CD4-positive, CD25-positive, alpha-beta regulatory T cell (primary cell): ENCODE data around the gene AEBP1. TPM values are rescaled to one million over a fixed set of nuclear protein-coding genes. Genes with fewer than 3 reads are reported as not detected.

ENCODE experiments used
- ATAC-seq, 2 donors: fragments of 150-1000 bp; cut with Tn5 transposase; one replicate each; pipeline ENCODE4 v1.10.0; 2021; ENCODE audit warnings: low read depth in 2 of 2, moderate number of reproducible peaks in 2 of 2, moderate library complexity in 1 of 2
- DNase-seq, 3 donors: peaks; one replicate each; pipeline versions ENCODE4 v3.0.0 to v3.0.0-alpha.2; 2012 to 2022; ENCODE audit warnings: mixed read lengths in 1 of 3
- H3K27ac ChIP-seq: one replicate; pipeline ENCODE4 v1.7.0; 2013; ENCODE audit warnings: mild to moderate bottlenecking, low read length; ENCODE audit not compliant: insufficient read depth, poor library complexity, severe bottlenecking
- H3K27me3 ChIP-seq: one replicate; pipeline ENCODE4 v1.7.0; 2013; ENCODE audit warnings: low read length; ENCODE audit not compliant: control insufficient read depth, insufficient read depth
- H3K36me3 ChIP-seq: one replicate; pipeline ENCODE4 v1.7.0; 2013; ENCODE audit warnings: mild to moderate bottlenecking, low read length, moderate library complexity; ENCODE audit not compliant: control insufficient read depth, insufficient read depth
- H3K4me1 ChIP-seq: 2 replicates; pipeline ENCODE4 v1.7.0; 2013; ENCODE audit warnings: mild to moderate bottlenecking, low read length; ENCODE audit not compliant: insufficient read depth, control insufficient read depth, poor library complexity, severe bottlenecking
- H3K4me3 ChIP-seq: one replicate; pipeline ENCODE4 v1.7.0; 2013; ENCODE audit warnings: low read depth, mild to moderate bottlenecking, low read length, moderate library complexity
- H3K9me3 ChIP-seq, 2 experiments: 1 replicate in 1 of 2; 2 replicates in 1 of 2; pipeline ENCODE4 v1.7.0; 2013; ENCODE audit warnings: low read length in 2 of 2, mild to moderate bottlenecking in 1 of 2, moderate library complexity in 1 of 2; ENCODE audit not compliant: control insufficient read depth in 2 of 2
- H3K27ac Mint-ChIP-seq, 3 donors: one replicate each; pipeline ENCODE4 v1.8.0; 2020 to 2022; ENCODE audit warnings: mild to moderate bottlenecking in 3 of 3, mixed read lengths in 3 of 3, moderate library complexity in 2 of 3
- H3K27me3 Mint-ChIP-seq: one replicate; pipeline ENCODE4 v1.8.0; 2022; ENCODE audit warnings: mild to moderate bottlenecking, mixed read lengths
- H3K36me3 Mint-ChIP-seq: one replicate; pipeline ENCODE4 v1.8.0; 2020; ENCODE audit warnings: mixed read lengths
- H3K4me1 Mint-ChIP-seq, 4 donors: one replicate each; pipeline ENCODE4 v1.8.0; 2020 to 2022; ENCODE audit warnings: mixed read lengths in 4 of 4, mild to moderate bottlenecking in 1 of 4
- H3K4me3 Mint-ChIP-seq, 4 donors: one replicate each; pipeline ENCODE4 v1.8.0; 2020 to 2022; ENCODE audit warnings: mild to moderate bottlenecking in 4 of 4, mixed read lengths in 4 of 4, moderate library complexity in 3 of 4
- H3K9me3 Mint-ChIP-seq, 7 donors: one replicate each; pipeline ENCODE4 v1.8.0; 2020 to 2022; ENCODE audit warnings: mixed read lengths in 7 of 7, mild to moderate bottlenecking in 3 of 7, moderate library complexity in 2 of 7
- polyA plus RNA-seq, 4 donors: library from polyadenylated mRNA; unstranded; fragments of 300-500 nt; fragmentation: Illumina TruSeq; gene quantifications; one replicate each; pipeline ENCODE4 v1.2.3, GENCODE V29; 2021
- total RNA-seq: library from RNA; stranded (reverse); gene quantifications from one replicate; pipeline ENCODE4 v1.2.3, GENCODE V29; 2022

The AEBP1 gene
- total and polyA plus RNA-seq, 5 donors from 2014 or later: 0.51 to 4.1 (median 0.98) TPM

GRCh38 chr7:44064791-44065430 is 39.2 kb upstream of the AEBP1 start:
- peaks cover 0 to 2% (median 0%) of the 10 kb centered on the region in 7 donors for H3K9me3 Mint-ChIP-seq
- no peaks in the 10 kb centered on the region for H3K27me3 Mint-ChIP-seq
- H3K4me3 Mint-ChIP-seq: peak overlapping the region in 1 of 4 donors; percentile 15
- peaks cover 17% of the 10 kb centered on the region for H3K36me3 ChIP-seq
- no peaks in the 10 kb centered on the region for H3K9me3 ChIP-seq
- no peaks in the 10 kb centered on the region for H3K27me3 ChIP-seq
- no peak overlapping the region for H3K4me3 ChIP-seq
- no peak overlapping the region for H3K27ac ChIP-seq
- peaks cover 0 to 27% (median 2%) of the 10 kb centered on the region in 4 donors for H3K4me1 Mint-ChIP-seq
- H3K27ac Mint-ChIP-seq: peak overlapping the region in 1 of 3 donors; percentile 79
- peak in 1 of 2 donors; percentile 12 for ATAC-seq
- peaks cover 17% of the 10 kb centered on the region for H3K4me1 ChIP-seq
- DNase-seq: no peak
- no peaks in the 10 kb centered on the region for H3K36me3 Mint-ChIP-seq

DNA sequence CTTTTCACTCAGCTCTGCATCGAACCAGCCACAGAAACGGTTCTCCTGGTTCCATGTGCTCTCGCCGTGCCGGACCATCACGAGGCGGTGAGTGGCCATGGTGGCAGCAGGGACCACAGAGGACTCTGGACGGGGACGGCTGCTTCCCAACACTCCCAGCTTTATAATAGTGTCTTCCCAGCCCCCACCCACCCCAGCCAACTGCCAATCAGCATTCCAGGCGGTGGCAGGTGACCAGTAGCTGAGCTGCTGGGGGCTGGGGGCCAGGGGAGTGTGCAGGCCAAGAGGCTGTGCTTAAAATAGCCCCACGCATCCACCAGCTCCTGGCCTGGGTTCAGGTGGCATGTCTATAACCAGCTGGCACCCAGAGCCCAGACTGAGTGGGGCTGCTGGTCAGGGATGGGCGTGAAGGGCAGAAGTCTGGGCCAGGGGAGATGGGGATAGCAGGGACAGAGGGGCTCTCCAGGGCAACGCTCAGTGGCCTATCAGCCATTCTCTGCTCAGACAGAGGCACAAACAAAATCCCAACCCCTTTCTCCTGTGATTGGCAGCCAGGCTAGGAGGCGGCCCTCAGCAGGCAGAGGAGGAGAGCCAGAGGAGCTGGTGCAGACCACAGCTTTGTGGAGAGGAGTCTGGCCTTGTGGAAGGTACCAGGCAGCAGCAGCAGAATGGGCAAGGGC is 38.6 kb upstream of the AEBP1 start, which contains the start of gene PGAM2:
Gene PGAM2, minus strand, starts transcription at position 137 of the 680 bp plus-strand sequence. Its CDS starts 38 bp downstream, at position 99.
- Mint-ChIP-seq H3K27ac (peak within 1 kb of the TSS in 1 of 3 donors; percentile 79), H3K9me3 (peaks cover 0 to 2% (median 0%) of the 10 kb centered on the region in 7 donors), H3K4me3 (peak within 1 kb of the TSS in 1 of 4 donors; percentile 15), H3K36me3 (no peaks in the 10 kb centered on the region), H3K4me1 (peaks cover 0 to 27% (median 2%) of the 10 kb centered on the region in 4 donors), H3K27me3 (no peaks in the 10 kb centered on the region)
- peaks cover 10% of the 10 kb centered on the region for H3K36me3 ChIP-seq
- H3K4me1 ChIP-seq: peaks cover 17% of the 10 kb centered on the region
- DNase-seq (peak in 1 of 3 donors; percentile 25), ATAC-seq (peak in 1 of 2 donors; percentile 5)
- H3K27me3 ChIP-seq: no peaks in the 10 kb centered on the region
- H3K9me3 ChIP-seq: no peaks in the 10 kb centered on the region
- H3K4me3 ChIP-seq: no peak within 1 kb of the TSS
- no peak within 1 kb of the TSS for H3K27ac ChIP-seq

GRCh38 chr7:44066111-44066460 is 38.1 kb upstream of the AEBP1 start:
- ATAC-seq: no peak
- Histone ChIP-seq H3K27ac (no peak overlapping the region), H3K4me1 (peaks cover 17% of the 10 kb centered on the region), H3K9me3 (no peaks in the 10 kb centered on the region), H3K36me3 (peaks cover 5% of the 10 kb centered on the region), H3K27me3 (no peaks in the 10 kb centered on the region), H3K4me3 (no peak overlapping the region)
- no peaks in the 10 kb centered on the region for H3K27me3 Mint-ChIP-seq
- peaks cover 0 to 2% (median 0%) of the 10 kb centered on the region in 7 donors for H3K9me3 Mint-ChIP-seq
- H3K36me3 Mint-ChIP-seq: no peaks in the 10 kb centered on the region
- peaks cover 0 to 27% (median 2%) of the 10 kb centered on the region in 4 donors for H3K4me1 Mint-ChIP-seq
- H3K4me3 Mint-ChIP-seq: no peak overlapping the region
- H3K27ac Mint-ChIP-seq: peak overlapping the region in 1 of 3 donors; percentile 43
- no peak for DNase-seq

DNA sequence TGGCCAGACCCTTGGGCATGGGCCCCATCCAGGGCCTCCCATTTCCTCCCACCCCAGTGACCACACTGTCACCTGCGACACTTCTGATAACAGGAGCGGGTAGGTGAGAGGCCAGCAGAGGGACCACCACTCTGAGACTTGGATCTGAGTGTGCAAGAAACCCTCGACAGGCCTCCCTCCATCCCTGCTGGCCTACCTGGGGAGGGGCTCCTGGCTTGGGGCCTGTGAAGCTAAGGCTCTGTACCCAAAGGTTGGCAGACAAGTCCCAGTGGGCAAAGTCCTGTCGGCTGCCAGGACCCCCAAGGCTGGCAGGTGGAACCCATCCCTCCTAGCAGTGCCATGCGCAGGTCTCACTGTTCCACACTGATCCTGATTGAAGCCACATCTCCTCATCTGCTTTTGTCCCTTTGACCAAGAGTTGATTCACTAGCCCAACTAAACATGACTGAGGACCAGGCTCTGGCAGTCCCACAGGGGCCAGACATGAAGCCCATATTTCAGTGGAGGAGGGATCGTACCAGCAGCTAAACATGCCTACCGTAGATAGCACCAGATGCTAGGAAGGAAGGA is 37.6 kb upstream of the AEBP1 start:
- H3K27me3 Mint-ChIP-seq: no peaks in the 10 kb centered on the region
- ATAC-seq: no peak
- peak overlapping the region in 1 of 3 donors; percentile 38 for H3K27ac Mint-ChIP-seq
- H3K4me3 Mint-ChIP-seq: no peak overlapping the region
- no peaks in the 10 kb centered on the region for H3K36me3 Mint-ChIP-seq
- DNase-seq: no peak
- Histone ChIP-seq H3K9me3 (no peaks in the 10 kb centered on the region), H3K4me3 (no peak overlapping the region), H3K27me3 (no peaks in the 10 kb centered on the region), H3K36me3 (no peaks in the 10 kb centered on the region), H3K27ac (no peak overlapping the region), H3K4me1 (peaks cover 17% of the 10 kb centered on the region)
- peaks cover 0 to 27% (median 2%) of the 10 kb centered on the region in 4 donors for H3K4me1 Mint-ChIP-seq
- peaks cover 0 to 2% (median 0%) of the 10 kb centered on the region in 7 donors for H3K9me3 Mint-ChIP-seq

DNA sequence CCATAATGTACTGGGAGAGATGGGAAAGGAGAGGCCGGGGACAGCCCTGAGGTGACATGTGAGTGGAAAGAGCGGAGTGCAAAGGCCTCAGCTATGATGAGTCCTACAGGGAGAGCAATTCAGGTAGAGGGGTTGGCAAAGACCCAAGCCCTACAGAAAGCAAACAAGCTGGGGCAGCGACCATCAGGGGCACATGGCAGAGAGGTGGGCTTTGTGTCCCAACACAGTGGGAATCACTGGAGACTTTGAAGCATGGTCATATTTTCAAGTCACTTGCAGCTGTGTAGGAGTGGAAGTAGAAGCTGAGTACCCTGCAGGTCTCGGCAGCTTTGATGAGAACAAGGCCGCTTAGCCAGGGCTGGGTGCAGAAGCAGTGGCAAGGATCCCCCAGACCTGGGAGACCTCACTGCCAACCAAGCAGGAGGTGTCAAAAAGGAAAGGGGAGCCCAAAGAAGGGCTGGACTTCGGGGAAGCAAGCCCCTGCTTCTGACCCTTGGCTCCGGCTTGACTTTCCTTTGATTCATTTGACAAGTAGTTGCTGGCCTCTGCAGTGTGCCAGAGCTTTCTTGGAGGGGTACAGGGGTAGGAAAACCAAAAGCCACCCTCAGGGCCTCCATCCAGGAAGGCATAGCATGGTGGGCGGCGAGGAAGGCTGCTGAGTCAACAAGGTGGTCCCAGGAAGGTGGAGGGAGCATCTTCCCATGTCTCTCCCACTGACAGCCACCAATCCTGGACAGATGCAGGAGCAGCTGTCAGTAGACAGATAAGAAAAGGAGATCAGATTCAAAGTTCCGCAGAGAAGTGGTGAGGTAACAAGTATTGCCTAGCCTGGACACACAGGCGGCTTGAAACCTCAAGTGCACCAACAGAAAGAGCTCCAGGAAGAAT is 36.8 kb upstream of the AEBP1 start:
- H3K36me3 ChIP-seq: no peaks in the 10 kb centered on the region
- no peak overlapping the region for H3K4me3 ChIP-seq
- H3K27me3 Mint-ChIP-seq: no peaks in the 10 kb centered on the region
- no peak overlapping the region for H3K27ac ChIP-seq
- no peak overlapping the region for H3K4me3 Mint-ChIP-seq
- H3K4me1 ChIP-seq: peaks cover 17% of the 10 kb centered on the region
- H3K9me3 ChIP-seq: no peaks in the 10 kb centered on the region
- peaks cover 0 to 34% (median 2%) of the 10 kb centered on the region in 4 donors for H3K4me1 Mint-ChIP-seq
- H3K9me3 Mint-ChIP-seq: peaks cover 0 to 2% (median 0%) of the 10 kb centered on the region in 7 donors
- H3K36me3 Mint-ChIP-seq: peaks cover 3% of the 10 kb centered on the region
- DNase-seq: no peak
- H3K27ac Mint-ChIP-seq: peak overlapping the region in 1 of 3 donors; percentile 38
- no peaks in the 10 kb centered on the region for H3K27me3 ChIP-seq
- no peak for ATAC-seq

GRCh38 chr7:44068054-44068453 is 36.1 kb upstream of the AEBP1 start:
- peak overlapping the region in 1 of 3 donors; percentile 79 for H3K27ac Mint-ChIP-seq
- no peaks in the 10 kb centered on the region for H3K27me3 ChIP-seq
- ATAC-seq: no peak
- no peak overlapping the region for H3K4me3 Mint-ChIP-seq
- H3K36me3 ChIP-seq: peaks cover 4% of the 10 kb centered on the region
- H3K4me1 ChIP-seq: peaks cover 17% of the 10 kb centered on the region
- peaks cover 0 to 39% (median 5%) of the 10 kb centered on the region in 4 donors for H3K4me1 Mint-ChIP-seq
- H3K9me3 ChIP-seq: no peaks in the 10 kb centered on the region
- peaks cover 0 to 2% (median 0%) of the 10 kb centered on the region in 7 donors for H3K9me3 Mint-ChIP-seq
- H3K27ac ChIP-seq: no peak overlapping the region
- no peaks in the 10 kb centered on the region for H3K27me3 Mint-ChIP-seq
- DNase-seq: no peak
- H3K36me3 Mint-ChIP-seq: peaks cover 8% of the 10 kb centered on the region
- H3K4me3 ChIP-seq: no peak overlapping the region

DNA sequence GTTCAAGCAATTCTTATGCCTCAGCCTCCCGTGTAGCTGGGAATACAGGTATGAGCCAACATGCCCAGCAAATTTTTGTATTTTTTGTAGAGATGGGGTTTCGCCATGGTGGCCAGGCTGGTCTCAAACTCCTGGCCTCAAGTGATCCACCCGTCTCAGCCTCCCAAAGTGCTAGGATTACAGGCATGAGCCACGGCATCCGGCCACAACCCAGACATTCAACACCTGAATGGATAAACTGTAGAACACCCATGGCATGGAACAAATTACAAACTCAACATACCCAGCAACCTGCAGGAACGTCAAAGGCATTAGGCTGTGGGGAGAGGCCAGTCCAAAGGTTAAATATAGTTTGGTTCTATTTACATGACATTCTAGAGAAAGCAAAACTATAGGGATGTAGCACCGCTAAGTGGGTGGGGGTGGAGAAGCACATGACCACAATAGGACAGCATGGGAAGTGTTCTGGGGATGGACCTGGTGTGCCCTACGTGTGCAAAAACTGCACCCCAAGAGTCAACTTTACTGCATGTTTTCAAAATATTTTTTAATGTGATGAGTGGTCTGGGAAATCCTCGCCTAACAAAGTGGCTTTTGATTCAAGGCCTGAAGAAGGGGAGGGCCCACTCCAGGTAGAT is 32.3 kb upstream of the AEBP1 start:
- Mint-ChIP-seq H3K9me3 (no peaks in the 10 kb centered on the region), H3K27me3 (no peaks in the 10 kb centered on the region), H3K36me3 (peaks cover 8% of the 10 kb centered on the region), H3K4me1 (peaks cover 0 to 26% (median 7%) of the 10 kb centered on the region in 4 donors), H3K4me3 (no peak overlapping the region), H3K27ac (peak overlapping the region; percentile 38 to 90 (median 78))
- ATAC-seq (no peak), DNase-seq (no peak)
- Histone ChIP-seq H3K36me3 (peaks cover 34% of the 10 kb centered on the region), H3K9me3 (no peaks in the 10 kb centered on the region), H3K4me3 (no peak overlapping the region), H3K27me3 (no peaks in the 10 kb centered on the region), H3K27ac (no peak overlapping the region), H3K4me1 (no peaks in the 10 kb centered on the region)
